Naive B cell (primary cell): ENCODE data around the gene ZP2. TPM values are rescaled to one million over a fixed set of nuclear protein-coding genes. Genes with fewer than 3 reads are reported as not detected.
"Not testable (repeated sequence)": the region's sequence is repeated elsewhere in the genome, so short reads cannot be mapped to it uniquely, and the experiment has no call there.

ENCODE experiments used
- ATAC-seq, 2 donors: fragments of 150-1000 bp; cut with Tn5 transposase; 2 replicates each; pipeline ENCODE4 v1.10.0; 2021; ENCODE audit warnings: low read depth in 2 of 2, mild to moderate bottlenecking in 2 of 2, moderate library complexity in 2 of 2
- DNase-seq: peaks from one replicate; pipeline ENCODE4 v3.0.0; 2022
- H3K27ac Mint-ChIP-seq, 6 donors: one replicate each; pipeline ENCODE4 v1.8.0; 2020 to 2022; ENCODE audit warnings: mild to moderate bottlenecking in 6 of 6, mixed read lengths in 6 of 6, moderate library complexity in 5 of 6, inconsistent platforms in 2 of 6
- H3K27me3 Mint-ChIP-seq, 3 donors: one replicate each; pipeline ENCODE4 v1.8.0; 2021 to 2022; ENCODE audit warnings: mixed read lengths in 3 of 3, mild to moderate bottlenecking in 1 of 3
- H3K36me3 Mint-ChIP-seq, 2 donors: one replicate each; pipeline ENCODE4 v1.8.0; 2020 to 2022; ENCODE audit warnings: mixed read lengths in 2 of 2, inconsistent platforms in 1 of 2, mild to moderate bottlenecking in 1 of 2
- H3K4me1 Mint-ChIP-seq, 3 donors: one replicate each; pipeline ENCODE4 v1.8.0; 2020 to 2022; ENCODE audit warnings: mixed read lengths in 3 of 3, inconsistent platforms in 1 of 3, mild to moderate bottlenecking in 1 of 3, moderate library complexity in 1 of 3
- H3K4me3 Mint-ChIP-seq, 8 donors: one replicate each; pipeline ENCODE4 v1.8.0; 2020 to 2022; ENCODE audit warnings: mild to moderate bottlenecking in 8 of 8, mixed read lengths in 8 of 8, moderate library complexity in 8 of 8, inconsistent platforms in 2 of 8
- H3K9me3 Mint-ChIP-seq, 7 donors: one replicate each; pipeline ENCODE4 v1.8.0; 2020 to 2022; ENCODE audit warnings: mixed read lengths in 7 of 7, mild to moderate bottlenecking in 5 of 7, inconsistent platforms in 2 of 7, moderate library complexity in 1 of 7
- polyA plus RNA-seq, 6 donors: library from polyadenylated mRNA; unstranded; fragments of 300-500 nt; fragmentation: Illumina TruSeq; gene quantifications; one replicate each; pipeline ENCODE4 v1.2.3, GENCODE V29; 2021; ENCODE audit warnings: low read depth in 6 of 6

The ZP2 gene
- polyA plus RNA-seq, 6 donors from 2014 or later: not detected

- no peaks in the 10 kb centered on the region for H3K9me3 Mint-ChIP-seq
- DNase-seq (no peak), ATAC-seq (no peak)
- no peaks in the 10 kb centered on the region for H3K27me3 Mint-ChIP-seq
- H3K27ac Mint-ChIP-seq: peak overlapping the region in 1 of 6 donors; percentile 33
- peaks cover 18 to 22% (median 22%) of the 10 kb centered on the region in 3 donors for H3K4me1 Mint-ChIP-seq
- peak overlapping the region in 1 of 8 donors; percentile 34 for H3K4me3 Mint-ChIP-seq
- peaks cover 0 to 12% of the 10 kb centered on the region in 2 donors for H3K36me3 Mint-ChIP-seq
Observed at GRCh38 chr16:21161211-21161610, 50.2 kb downstream of the ZP2 start.

- H3K4me3 Mint-ChIP-seq: peak overlapping the region in 3 of 8 donors; percentile 95 to 98 (median 97)
- H3K9me3 Mint-ChIP-seq: no peaks in the 10 kb centered on the region
- peak overlapping the region in 1 of 6 donors; percentile 83 for H3K27ac Mint-ChIP-seq
- peaks cover 0 to 12% of the 10 kb centered on the region in 2 donors for H3K36me3 Mint-ChIP-seq
- ATAC-seq (no peak), DNase-seq (no peak)
- no peaks in the 10 kb centered on the region for H3K27me3 Mint-ChIP-seq
- H3K4me1 Mint-ChIP-seq: peaks cover 18 to 22% (median 22%) of the 10 kb centered on the region in 3 donors
Observed at GRCh38 chr16:21160276-21160675, 51.1 kb downstream of the ZP2 start.

- Mint-ChIP-seq H3K36me3 (peaks cover 0 to 7% of the 10 kb centered on the region in 2 donors), H3K4me3 (peak overlapping the region; percentile 92 to 99 (median 96)), H3K27me3 (no peaks in the 10 kb centered on the region), H3K9me3 (no peaks in the 10 kb centered on the region), H3K27ac (peak overlapping the region; percentile 71 to 94 (median 86)), H3K4me1 (peaks cover 16 to 22% (median 18%) of the 10 kb centered on the region in 3 donors)
- DNase-seq (peak; percentile 43), ATAC-seq (peak; percentile 43 to 44)
Observed at GRCh38 chr16:21159281-21159951, 52.0 kb downstream of the ZP2 start.

GRCh38 chr16:21158208-21159110 is 52.9 kb downstream of the ZP2 start, which contains the start of gene LDAF1:
Gene LDAF1, plus strand, starts transcription at chr16:21158674. Its CDS starts 2,509 bp downstream, at chr16:21161183.
- H3K9me3 Mint-ChIP-seq: no peaks in the 10 kb centered on the region
- H3K27ac Mint-ChIP-seq: peak within 1 kb of the TSS; percentile 71 to 94 (median 86)
- ATAC-seq (peak; percentile 89 to 90), DNase-seq (peak; percentile 75)
- H3K4me3 Mint-ChIP-seq: peak within 1 kb of the TSS; percentile 92 to 99 (median 96)
- H3K36me3 Mint-ChIP-seq: peaks cover 0 to 7% of the 10 kb centered on the region in 2 donors
- no peaks in the 10 kb centered on the region for H3K27me3 Mint-ChIP-seq
- H3K4me1 Mint-ChIP-seq: peaks cover 16 to 22% (median 18%) of the 10 kb centered on the region in 3 donors

- ATAC-seq: no peak
- Mint-ChIP-seq H3K27me3 (no peaks in the 10 kb centered on the region), H3K36me3 (peaks cover 0 to 4% of the 10 kb centered on the region in 2 donors), H3K4me1 (peaks cover 16 to 19% (median 18%) of the 10 kb centered on the region in 3 donors), H3K27ac (peak overlapping the region in 3 of 6 donors; percentile 11 to 84 (median 37)), H3K9me3 (no peaks in the 10 kb centered on the region), H3K4me3 (peak overlapping the region; percentile 77 to 99 (median 96))
- no peak for DNase-seq
Observed at GRCh38 chr16:21157632-21158031, 53.7 kb downstream of the ZP2 start.

GRCh38 chr16:21156767-21157467 is 54.5 kb downstream of the ZP2 start:
- Mint-ChIP-seq H3K27ac (peak overlapping the region in 2 of 6 donors; percentile 9 to 11), H3K4me3 (peak overlapping the region in 6 of 8 donors; percentile 2 to 97 (median 61)), H3K4me1 (peaks cover 16 to 19% (median 18%) of the 10 kb centered on the region in 3 donors), H3K9me3 (no peaks in the 10 kb centered on the region), H3K36me3 (no peaks in the 10 kb centered on the region), H3K27me3 (no peaks in the 10 kb centered on the region)
- DNase-seq (peak; percentile 19), ATAC-seq (no peak)

- H3K27ac Mint-ChIP-seq, DNase-seq, H3K9me3 Mint-ChIP-seq, H3K36me3 Mint-ChIP-seq, ATAC-seq, H3K27me3 Mint-ChIP-seq: not testable (repeated sequence)
- Mint-ChIP-seq H3K4me3 (peak overlapping the region in 1 of 8 donors; percentile 33), H3K4me1 (peaks cover 16 to 19% (median 18%) of the 10 kb centered on the region in 3 donors)
Observed at GRCh38 chr16:21156011-21156410, 55.4 kb downstream of the ZP2 start.

- not testable (repeated sequence) for H3K27ac Mint-ChIP-seq
Observed at GRCh38 chr16:21153124-21153729, 58.1 kb downstream of the ZP2 start.

GRCh38 chr16:21152160-21153030 is 59.0 kb downstream of the ZP2 start:
- not testable (repeated sequence) for H3K27ac Mint-ChIP-seq, DNase-seq, H3K36me3 Mint-ChIP-seq, ATAC-seq, H3K9me3 Mint-ChIP-seq, H3K4me3 Mint-ChIP-seq, H3K4me1 Mint-ChIP-seq
- peaks cover 20 to 36% (median 26%) of the 10 kb centered on the region in 3 donors for H3K27me3 Mint-ChIP-seq

More at GRCh38 chr16:21153124-21153729, 58.1 kb downstream of the ZP2 start:
- ATAC-seq, H3K36me3 Mint-ChIP-seq, H3K9me3 Mint-ChIP-seq, H3K4me1 Mint-ChIP-seq, DNase-seq, H3K4me3 Mint-ChIP-seq: not testable (repeated sequence)
- peaks cover 11 to 27% (median 19%) of the 10 kb centered on the region in 3 donors for H3K27me3 Mint-ChIP-seq

- no peaks in the 10 kb centered on the region for H3K36me3 Mint-ChIP-seq
- H3K4me1 Mint-ChIP-seq: no peaks in the 10 kb centered on the region
- H3K9me3 Mint-ChIP-seq: no peaks in the 10 kb centered on the region
- peaks cover 34 to 49% (median 34%) of the 10 kb centered on the region in 3 donors for H3K27me3 Mint-ChIP-seq
- DNase-seq (no peak), ATAC-seq (no peak)
- H3K4me3 Mint-ChIP-seq: no peak within 1 kb of the TSS
- H3K27ac Mint-ChIP-seq: no peak within 1 kb of the TSS
Observed at GRCh38 chr16:21150375-21151001, 60.9 kb downstream of the ZP2 start, which contains the start of gene DNAH3. Gene DNAH3, minus strand, starts transcription at chr16:21150846. Its CDS starts 527 bp downstream, at chr16:21150319.
